GM18858 (cell line): ENCODE data around the gene OR10K2.

ENCODE experiments used
- ATAC-seq: cut with Tn5 transposase; IDR thresholded peaks from one replicate; pipeline ENCODE4 v1.9.1; 2021; ENCODE audit not compliant: unreplicated experiment

OR10K2 gene

GRCh38 chr1:158371188-158371953 is 54.7 kb downstream of the OR10K2 start:
- peak; percentile 96 for ATAC-seq
